K562 (cell line): ENCODE measurements around the gene KMT2E. TPM values are rescaled to one million over a fixed set of nuclear protein-coding genes. Genes with fewer than 3 reads are reported as not detected.
A peak's percentile ranks its signal among the peaks of the same experiment; 100 is the strongest.

ENCODE experiments used
- BRF1 ChIP-seq: IDR thresholded peaks from 3 replicates; pipeline ENCODE4 v1.6.1; 2011; ENCODE audit warnings: borderline replicate concordance, mild to moderate bottlenecking; ENCODE audit not compliant: insufficient read length; ENCODE audit errors: extremely low read depth
- ELF1 ChIP-seq: fragments of 200-800 bp; sonication (Bioruptor generic); IDR thresholded peaks from 2 replicates; pipeline ENCODE4 v1.6.1; 2016; ENCODE audit warnings: missing genetic modification characterization, missing compliant biosample characterization
- ERF ChIP-seq: fragments of 450-650 bp; formaldehyde crosslinking; IDR thresholded peaks from 2 replicates; pipeline ENCODE4 v1.4.0; 2020; ENCODE audit warnings: mild to moderate bottlenecking, mixed read lengths
- FOXA1 ChIP-seq: fragments of 450-650 bp; IDR thresholded peaks from 2 replicates; pipeline ENCODE4 v1.6.1; 2016; ENCODE audit warnings: mild to moderate bottlenecking, borderline replicate concordance
- FOXA3 ChIP-seq, 2 experiments: fragments of 450-650 bp in 1 of 2; sonication (generic) in 1 of 2; formaldehyde crosslinking; IDR thresholded peaks in 1 of 2; conservative IDR thresholded peaks in 1 of 2; 2 replicates each; pipeline versions ENCODE4 v1.4.0 to v1.8.0; 2020 to 2022; ENCODE audit warnings: mild to moderate bottlenecking in 2 of 2, missing genetic modification reagents in 1 of 2
- HDAC6 ChIP-seq: IDR thresholded peaks from 2 replicates; pipeline ENCODE4 v1.6.1; 2012; ENCODE audit warnings: low read depth, mild to moderate bottlenecking, control low read depth, inconsistent platforms, low read length, moderate library complexity
- MTA1 ChIP-seq: fragments of 450-650 bp; IDR thresholded peaks from 2 replicates; pipeline ENCODE4 v1.6.1; 2017; ENCODE audit warnings: borderline replicate concordance
- MTA2 ChIP-seq: fragments of 450-650 bp; IDR thresholded peaks from 2 replicates; pipeline ENCODE4 v1.6.1; 2016; ENCODE audit warnings: low read depth
- MTF1 ChIP-seq: fragments of 250-450 bp; sonication (Bioruptor Pico); IDR thresholded peaks from 2 replicates; pipeline ENCODE4 v1.9.0; 2021; ENCODE audit warnings: moderate library complexity, mild to moderate bottlenecking, inconsistent platforms, borderline replicate concordance
- POLR2G ChIP-seq: fragments of 200-400 bp; formaldehyde crosslinking; IDR thresholded peaks from 2 replicates; pipeline ENCODE4 v1.6.1; 2017; ENCODE audit warnings: low read depth, mild to moderate bottlenecking, antibody characterized with exemption, low read length, moderate library complexity
- PURB ChIP-seq: sonication (generic); formaldehyde crosslinking; IDR thresholded peaks from 2 replicates; pipeline ENCODE4 v1.9.0; 2021; ENCODE audit warnings: low read depth, mild to moderate bottlenecking, missing genetic modification reagents
- PYGO2 ChIP-seq: fragments of 450-650 bp; IDR thresholded peaks from 2 replicates; pipeline ENCODE4 v1.6.1; 2016; ENCODE audit warnings: mild to moderate bottlenecking, missing genetic modification characterization, moderate library complexity, missing compliant biosample characterization
- SMAD2 ChIP-seq: fragments of 150-350 bp; IDR thresholded peaks from 2 replicates; pipeline ENCODE4 v1.6.1; 2014; ENCODE audit warnings: low read depth, mild to moderate bottlenecking, low read length
- SP2 ChIP-seq: IDR thresholded peaks from 2 replicates; pipeline ENCODE4 v1.6.1; 2011; ENCODE audit warnings: mild to moderate bottlenecking, low read depth, low read length, moderate library complexity; ENCODE audit not compliant: poor library complexity, severe bottlenecking; ENCODE audit errors: extremely low read depth
- ZNF274 ChIP-seq: IDR thresholded peaks from 2 replicates; pipeline ENCODE4 v1.6.1; 2011; ENCODE audit warnings: low read depth, mild to moderate bottlenecking, low read length, moderate library complexity, borderline replicate concordance
- ZNF444 ChIP-seq: fragments of 250-450 bp; sonication (Bioruptor Pico); IDR thresholded peaks from 2 replicates; pipeline ENCODE4 v1.4.0; 2020; ENCODE audit warnings: mild to moderate bottlenecking, moderate library complexity
- polyA plus RNA-seq, 8 experiments: library from polyadenylated mRNA; depleted of rRNA in 4 of 8; stranded (reverse) in 5 of 8; unstranded in 3 of 8; fragments of >200 nt; fragmentation: Nextera tagmentation in 2 of 8; fragmentation: Illumina TruSeq in 1 of 8; extraction: Ambion mirVana in 2 of 8; extraction: Trizol in 1 of 8; gene quantifications; 2 replicates each; pipeline versions ENCODE4 v1.2.1 to v1.2.3, GENCODE V29; 2011 to 2014; ENCODE audit warnings: inconsistent platforms in 1 of 8, missing spikeins in 1 of 8
- total RNA-seq, 7 experiments: library from RNA; depleted of rRNA in 6 of 7; stranded (reverse); fragments of >200 nt in 6 of 7; fragmentation: Illumina TruSeq in 2 of 7; extraction: Trizol in 2 of 7; gene quantifications; 2 replicates each; pipeline versions ENCODE4 v1.2.1 to v1.2.3, GENCODE V29; 2011 to 2021; ENCODE audit warnings: low replicate concordance in 1 of 7
- TF ChIP-seq, protein P1 (sequence below): fragments of 250-450 bp; sonication (Bioruptor Pico); IDR thresholded peaks from 2 replicates; pipeline ENCODE4 v1.4.0; 2020
- TF ChIP-seq, protein P2 (sequence below), 2 experiments: fragments of 450-650 bp; formaldehyde crosslinking in 1 of 2; IDR thresholded peaks; 2 replicates each; pipeline versions ENCODE4 v1.4.0 to v1.6.1; 2014 to 2020; ENCODE audit warnings: mild to moderate bottlenecking in 2 of 2, borderline replicate concordance in 1 of 2, low read depth in 1 of 2

The KMT2E gene
- total and polyA plus RNA-seq, 9 of the 15 experiments (the other 6 are each of a cell fraction or from before 2014, with no cell fraction given) = 8.9 to 55.3 (median 38.1) TPM

DNA sequence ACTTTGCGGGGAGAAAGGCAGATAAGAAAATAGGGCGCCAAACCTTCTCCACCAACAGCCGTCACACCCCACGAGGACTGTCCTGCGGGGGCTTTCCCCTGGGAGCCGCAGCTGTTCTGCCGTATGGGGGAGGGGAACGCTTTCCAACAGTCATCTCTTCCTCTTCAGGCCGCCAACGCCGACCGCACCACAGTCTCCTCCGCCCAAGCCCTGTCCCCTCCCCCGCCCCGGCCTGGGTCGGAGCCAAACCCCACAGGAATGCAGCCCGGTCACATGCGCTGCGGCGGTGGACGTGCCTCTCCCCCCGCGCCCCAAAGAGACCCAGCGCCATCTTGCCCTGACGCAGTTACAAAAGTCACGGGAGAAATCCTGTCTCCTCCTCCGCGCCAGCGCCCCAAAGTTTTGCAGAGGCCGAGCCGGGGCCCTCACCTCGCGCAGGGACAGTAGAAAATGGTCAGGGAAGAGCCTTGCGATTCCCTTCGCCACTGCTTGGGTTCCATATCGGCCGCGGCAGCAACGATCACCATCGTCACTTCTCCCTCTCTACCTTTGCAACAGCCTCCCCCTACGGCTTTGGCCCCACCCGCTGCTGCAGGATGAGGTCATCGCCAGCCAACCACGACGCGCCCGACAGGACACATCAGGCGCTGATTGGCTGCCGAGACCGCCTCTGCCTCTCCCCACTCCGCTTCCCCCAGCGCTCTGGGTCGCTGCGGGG, 1.3 kb upstream of the KMT2E start (continued):
- TF ChIP-seq POLR2G (peak; percentile 94), ZNF274 (peak; percentile 55; the same call in 1 of the 2 replicates), BRF1 (no peak), MTF1 (CRISPR knock-in tag) (no peak), ELF1 (tag) (no peak), HDAC6 (0 out of 2 replicates have a peak, but pooled peaks have one; percentile 8), FOXA3 (CRISPR knock-in tag; conservative IDR thresholded peaks at IDR 0.05 in 1 of 2, IDR thresholded peaks at IDR 0.05 in 1 of 2) (peak in 1 of 2 experiments; percentile 6; a peak in 2 of 4 replicates), SP2 (peak; percentile 52), PURB (CRISPR knock-in tag) (no peak), ZNF444 (CRISPR knock-in tag) (peak; percentile 85), ERF (peak; percentile 23; the same call in 1 of the 2 replicates), MTA1 (peak; percentile 89; the same call in 1 of the 2 replicates), SMAD2 (no peak), PYGO2 (tag) (peak; percentile 42; the same call in 1 of the 2 replicates), FOXA1 (no peak), MTA2 (peak; percentile 78)
- TF ChIP-seq, protein P1, sequence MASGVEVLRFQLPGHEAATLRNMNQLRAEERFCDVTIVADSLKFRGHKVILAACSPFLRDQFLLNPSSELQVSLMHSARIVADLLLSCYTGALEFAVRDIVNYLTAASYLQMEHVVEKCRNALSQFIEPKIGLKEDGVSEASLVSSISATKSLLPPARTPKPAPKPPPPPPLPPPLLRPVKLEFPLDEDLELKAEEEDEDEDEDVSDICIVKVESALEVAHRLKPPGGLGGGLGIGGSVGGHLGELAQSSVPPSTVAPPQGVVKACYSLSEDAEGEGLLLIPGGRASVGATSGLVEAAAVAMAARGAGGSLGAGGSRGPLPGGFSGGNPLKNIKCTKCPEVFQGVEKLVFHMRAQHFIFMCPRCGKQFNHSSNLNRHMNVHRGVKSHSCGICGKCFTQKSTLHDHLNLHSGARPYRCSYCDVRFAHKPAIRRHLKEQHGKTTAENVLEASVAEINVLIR = 0 out of 2 replicates have a peak, but pooled peaks have one; percentile 35
- TF ChIP-seq, protein P2, sequence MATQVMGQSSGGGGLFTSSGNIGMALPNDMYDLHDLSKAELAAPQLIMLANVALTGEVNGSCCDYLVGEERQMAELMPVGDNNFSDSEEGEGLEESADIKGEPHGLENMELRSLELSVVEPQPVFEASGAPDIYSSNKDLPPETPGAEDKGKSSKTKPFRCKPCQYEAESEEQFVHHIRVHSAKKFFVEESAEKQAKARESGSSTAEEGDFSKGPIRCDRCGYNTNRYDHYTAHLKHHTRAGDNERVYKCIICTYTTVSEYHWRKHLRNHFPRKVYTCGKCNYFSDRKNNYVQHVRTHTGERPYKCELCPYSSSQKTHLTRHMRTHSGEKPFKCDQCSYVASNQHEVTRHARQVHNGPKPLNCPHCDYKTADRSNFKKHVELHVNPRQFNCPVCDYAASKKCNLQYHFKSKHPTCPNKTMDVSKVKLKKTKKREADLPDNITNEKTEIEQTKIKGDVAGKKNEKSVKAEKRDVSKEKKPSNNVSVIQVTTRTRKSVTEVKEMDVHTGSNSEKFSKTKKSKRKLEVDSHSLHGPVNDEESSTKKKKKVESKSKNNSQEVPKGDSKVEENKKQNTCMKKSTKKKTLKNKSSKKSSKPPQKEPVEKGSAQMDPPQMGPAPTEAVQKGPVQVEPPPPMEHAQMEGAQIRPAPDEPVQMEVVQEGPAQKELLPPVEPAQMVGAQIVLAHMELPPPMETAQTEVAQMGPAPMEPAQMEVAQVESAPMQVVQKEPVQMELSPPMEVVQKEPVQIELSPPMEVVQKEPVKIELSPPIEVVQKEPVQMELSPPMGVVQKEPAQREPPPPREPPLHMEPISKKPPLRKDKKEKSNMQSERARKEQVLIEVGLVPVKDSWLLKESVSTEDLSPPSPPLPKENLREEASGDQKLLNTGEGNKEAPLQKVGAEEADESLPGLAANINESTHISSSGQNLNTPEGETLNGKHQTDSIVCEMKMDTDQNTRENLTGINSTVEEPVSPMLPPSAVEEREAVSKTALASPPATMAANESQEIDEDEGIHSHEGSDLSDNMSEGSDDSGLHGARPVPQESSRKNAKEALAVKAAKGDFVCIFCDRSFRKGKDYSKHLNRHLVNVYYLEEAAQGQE (IDR thresholded peaks at IDR 0.05; ENCODE audit: borderline replicate concordance) = peak; percentile 79
- TF ChIP-seq, protein P2 (CRISPR knock-in tag; IDR thresholded peaks at IDR 0.05; ENCODE audit: low read depth) = peak; percentile 82
